DND-41 (cell line): Measurements from ENCODE around the gene GRIK2.

ENCODE experiments used
- ATAC-seq: fragments of 200-7000 bp; cut with Tn5 transposase; 3 replicates; pipeline ENCODE4 v1.9.1; 2021; ENCODE audit warnings: low read depth; ENCODE audit not compliant: insufficient read depth
- DNase-seq: peaks from one replicate; pipeline ENCODE4 v3.0.0-alpha.2; 2020
- H2AFZ ChIP-seq: 2 replicates; pipeline ENCODE4 v1.6.0; 2012; ENCODE audit warnings: low read depth, low read length
- H3K27ac ChIP-seq: 2 replicates; pipeline ENCODE4 v1.5.1; 2012; ENCODE audit warnings: low read length, inconsistent platforms
- H3K27me3 ChIP-seq: fragments of 200-600 bp; sonication (generic); 2 replicates; pipeline ENCODE4 v1.6.0; 2012; ENCODE audit warnings: low read length, mild to moderate bottlenecking, inconsistent platforms; ENCODE audit not compliant: insufficient read depth, poor library complexity
- H3K36me3 ChIP-seq: 2 replicates; pipeline ENCODE4 v1.5.1; 2012; ENCODE audit warnings: low read length, inconsistent platforms; ENCODE audit not compliant: insufficient read depth
- H3K4me1 ChIP-seq: 2 replicates; pipeline ENCODE4 v1.5.1; 2012; ENCODE audit warnings: mild to moderate bottlenecking, low read length; ENCODE audit not compliant: insufficient read depth
- H3K4me2 ChIP-seq: 2 replicates; pipeline ENCODE4 v1.6.0; 2012; ENCODE audit warnings: mild to moderate bottlenecking, moderate library complexity, low read length, inconsistent platforms; ENCODE audit not compliant: insufficient read depth
- H3K4me3 ChIP-seq, 2 experiments: fragments of 200-600 bp in 1 of 2; shearing (Covaris generic) in 1 of 2; 2 replicates each; pipeline ENCODE4 v1.5.1; 2012 to 2016; ENCODE audit warnings: inconsistent platforms in 2 of 2, low read length in 2 of 2, mild to moderate bottlenecking in 2 of 2, low read depth in 1 of 2, moderate library complexity in 1 of 2
- H3K79me2 ChIP-seq: 2 replicates; pipeline ENCODE4 v1.6.0; 2012; ENCODE audit warnings: low read length, inconsistent platforms; ENCODE audit not compliant: insufficient read depth
- H3K9ac ChIP-seq: 2 replicates; pipeline ENCODE4 v1.6.0; 2012; ENCODE audit warnings: low read depth, mild to moderate bottlenecking, inconsistent platforms, low read length, moderate library complexity
- H3K9me3 ChIP-seq: 2 replicates; pipeline ENCODE4 v1.5.1; 2012; ENCODE audit warnings: low read length, moderate library complexity, mild to moderate bottlenecking, inconsistent platforms; ENCODE audit not compliant: insufficient read depth, severe bottlenecking
- H4K20me1 ChIP-seq: 2 replicates; pipeline ENCODE4 v1.6.0; 2012; ENCODE audit warnings: low read length; ENCODE audit not compliant: insufficient read depth
- CTCF ChIP-seq: IDR thresholded peaks from 2 replicates; pipeline ENCODE4 v1.5.1; 2012; ENCODE audit warnings: borderline replicate concordance, low read length, moderate library complexity, mild to moderate bottlenecking; ENCODE audit not compliant: poor library complexity, severe bottlenecking; ENCODE audit errors: extremely low read depth
- EZH2 ChIP-seq: IDR thresholded peaks from 3 replicates; pipeline ENCODE4 v1.6.1; 2012; ENCODE audit warnings: borderline replicate concordance, low read depth, mild to moderate bottlenecking, moderate library complexity, low read length, inconsistent platforms; ENCODE audit not compliant: severe bottlenecking

GRIK2 gene

GRCh38 chr6:101728956-101729355, 335.4 kb downstream of the GRIK2 start:
- H2AFZ ChIP-seq: no peak overlapping the region
- H3K4me1 ChIP-seq: peaks cover 6% of the 10 kb centered on the region; the same call in 1 of the 2 replicates
- TF ChIP-seq CTCF (no peak), EZH2 (no peak)
- H3K27me3 ChIP-seq: no peaks in the 10 kb centered on the region
- H3K4me3 ChIP-seq: no peak overlapping the region
- no peaks in the 10 kb centered on the region for H3K36me3 ChIP-seq
- no peak for ATAC-seq
- no peaks in the 10 kb centered on the region for H4K20me1 ChIP-seq
- no peak overlapping the region for H3K4me2 ChIP-seq
- H3K9ac ChIP-seq: no peak overlapping the region
- no peak for DNase-seq
- no peak overlapping the region for H3K27ac ChIP-seq
- no peaks in the 10 kb centered on the region for H3K79me2 ChIP-seq
- no peaks in the 10 kb centered on the region for H3K9me3 ChIP-seq

GRCh38 chr6:101730954-101731353, 337.4 kb downstream of the GRIK2 start:
- Histone ChIP-seq H3K79me2 (no peaks in the 10 kb centered on the region), H3K4me3 (no peak overlapping the region), H3K4me2 (0 out of 2 replicates have a peak overlapping the region, but pooled peaks have one; percentile 8), H3K27ac (no peak overlapping the region), H4K20me1 (no peaks in the 10 kb centered on the region), H2AFZ (no peak overlapping the region), H3K36me3 (no peaks in the 10 kb centered on the region), H3K4me1 (peaks cover 6% of the 10 kb centered on the region; the same call in 1 of the 2 replicates), H3K9ac (no peak overlapping the region), H3K9me3 (no peaks in the 10 kb centered on the region), H3K27me3 (no peaks in the 10 kb centered on the region)
- TF ChIP-seq CTCF (no peak), EZH2 (no peak)
- DNase-seq: no peak
- no peak for ATAC-seq

- TF ChIP-seq EZH2 (no peak), CTCF (no peak)
- Histone ChIP-seq H3K9me3 (peaks cover 6% of the 10 kb centered on the region), H4K20me1 (no peaks in the 10 kb centered on the region), H3K27ac (no peak overlapping the region), H3K4me1 (peaks cover 6% of the 10 kb centered on the region; the same call in 1 of the 2 replicates), H3K4me3 (no peak overlapping the region), H3K4me2 (no peak overlapping the region), H3K36me3 (no peaks in the 10 kb centered on the region), H3K9ac (no peak overlapping the region), H3K79me2 (no peaks in the 10 kb centered on the region), H2AFZ (no peak overlapping the region), H3K27me3 (no peaks in the 10 kb centered on the region)
- DNase-seq (no peak), ATAC-seq (no peak)
Measured at GRCh38 chr6:101733899-101734298, 340.4 kb downstream of the GRIK2 start.

GRCh38 chr6:101738481-101738880, 345.0 kb downstream of the GRIK2 start:
- Histone ChIP-seq H3K4me3 (no peak overlapping the region), H3K79me2 (no peaks in the 10 kb centered on the region), H3K27me3 (no peaks in the 10 kb centered on the region), H3K9ac (no peak overlapping the region), H3K4me1 (no peaks in the 10 kb centered on the region), H3K9me3 (peaks cover 6% of the 10 kb centered on the region), H4K20me1 (no peaks in the 10 kb centered on the region), H3K36me3 (no peaks in the 10 kb centered on the region), H2AFZ (no peak overlapping the region), H3K27ac (no peak overlapping the region), H3K4me2 (no peak overlapping the region)
- ATAC-seq (no peak), DNase-seq (no peak)
- TF ChIP-seq EZH2 (no peak), CTCF (no peak)
